NCI-H146 treated with DMSO at 0.1 percent for 48 hours (cell line): ENCODE data around the gene CHRND.
"Not testable (repeated sequence)": the region's sequence is repeated elsewhere in the genome, so short reads cannot be mapped to it uniquely, and the experiment has no call there.

ENCODE experiments used
- DNase-seq: peaks from one replicate; lab custom pipeline; 2025; ENCODE audit not compliant: unreplicated experiment; lab: John Stamatoyannopoulos, UW

The CHRND gene

DNA sequence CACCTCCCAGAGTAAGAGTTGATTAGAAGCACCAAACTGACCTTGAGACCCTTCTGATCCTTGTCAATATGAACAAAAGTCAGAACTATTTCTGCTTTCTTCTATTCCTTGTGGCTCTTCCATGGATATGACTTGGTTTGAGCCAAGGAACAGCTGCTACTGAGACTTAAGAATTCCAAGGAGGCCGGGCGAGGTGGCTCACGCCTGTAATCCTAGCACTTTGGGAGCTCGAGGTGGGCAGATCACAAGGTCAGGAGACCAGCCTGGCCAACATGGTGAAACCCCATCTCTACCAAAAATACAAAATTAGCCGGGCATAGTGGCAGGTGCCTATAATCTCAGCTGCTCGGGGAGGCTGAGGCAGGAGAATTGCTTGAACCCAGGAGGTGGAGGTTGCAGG lies 44.5 kb downstream of the CHRND start:
- DNase-seq = not testable (repeated sequence)

DNA sequence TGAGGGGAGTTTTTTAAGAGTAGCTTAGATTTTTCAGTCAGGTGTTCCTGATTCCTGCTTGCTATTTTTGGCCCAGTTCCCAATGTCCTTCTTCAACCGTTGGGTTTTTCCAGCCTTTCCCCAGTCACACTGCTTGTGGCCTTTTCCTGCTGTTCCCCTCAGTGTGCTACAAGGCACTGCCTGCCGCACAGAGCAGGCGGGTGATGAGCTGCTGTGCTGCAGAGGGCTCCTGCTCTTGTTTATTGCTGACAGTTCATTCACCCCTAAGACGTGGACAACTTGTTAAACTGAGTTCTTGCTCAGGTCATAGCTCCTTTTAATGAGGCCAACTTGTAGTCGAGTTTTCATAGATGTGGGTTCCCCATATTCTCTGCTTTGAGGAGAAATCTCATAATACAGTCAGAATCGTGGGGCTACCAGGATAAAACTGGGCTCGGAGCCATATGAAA lies 45.1 kb downstream of the CHRND start:
- DNase-seq = no peak

DNA sequence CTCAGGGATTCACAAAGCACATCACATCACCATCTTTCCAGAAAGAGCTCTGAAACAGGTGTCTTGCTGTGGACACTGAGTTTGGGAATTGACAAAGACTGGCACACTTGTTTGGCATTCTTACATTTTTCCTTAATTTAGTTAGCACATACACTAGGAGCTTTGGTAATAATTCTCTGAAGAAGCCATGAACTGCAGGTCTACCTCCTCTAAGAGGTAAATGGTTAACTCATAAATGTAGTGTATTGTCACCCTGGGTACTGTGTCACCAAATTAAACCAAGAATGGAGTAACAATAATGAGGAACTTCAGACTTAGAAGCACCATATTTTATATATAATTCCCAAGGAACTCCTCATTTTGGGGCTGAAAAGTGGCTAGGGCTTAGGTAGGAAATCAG lies 47.1 kb downstream of the CHRND start:
- DNase-seq = no peak

DNA sequence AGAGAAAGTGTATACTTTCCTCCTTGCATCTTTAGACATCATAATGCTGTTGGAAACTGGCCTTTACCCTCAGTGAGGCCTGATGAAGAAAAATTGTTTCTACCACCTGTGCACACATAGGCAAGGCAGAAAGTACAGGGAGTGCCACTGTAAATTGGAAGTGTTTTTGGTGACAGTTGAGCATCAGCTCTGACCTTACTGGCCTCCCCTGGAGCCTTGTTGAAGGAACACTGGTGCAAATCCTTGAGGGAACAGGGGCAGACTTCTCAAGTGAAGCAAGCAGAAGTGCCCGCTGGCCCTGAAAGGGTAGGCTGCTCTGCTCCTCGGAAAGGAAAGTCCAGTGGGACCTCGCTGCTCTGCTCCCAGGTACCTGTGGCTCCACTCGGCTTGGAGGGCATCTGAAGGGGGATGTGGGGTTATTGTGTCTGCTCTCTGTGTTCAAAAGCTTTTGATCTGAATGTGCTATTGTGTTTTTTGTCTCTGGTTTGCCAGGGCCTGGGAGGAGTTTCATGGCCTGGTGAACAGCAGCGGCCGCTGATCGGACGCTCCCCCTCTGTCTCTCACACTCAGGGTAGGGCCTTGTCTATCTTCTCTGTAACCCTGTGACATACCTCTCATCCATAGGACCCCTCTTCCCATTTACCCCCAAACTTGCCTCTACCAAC lies 47.9 kb downstream of the CHRND start:
- DNase-seq = no peak

DNA sequence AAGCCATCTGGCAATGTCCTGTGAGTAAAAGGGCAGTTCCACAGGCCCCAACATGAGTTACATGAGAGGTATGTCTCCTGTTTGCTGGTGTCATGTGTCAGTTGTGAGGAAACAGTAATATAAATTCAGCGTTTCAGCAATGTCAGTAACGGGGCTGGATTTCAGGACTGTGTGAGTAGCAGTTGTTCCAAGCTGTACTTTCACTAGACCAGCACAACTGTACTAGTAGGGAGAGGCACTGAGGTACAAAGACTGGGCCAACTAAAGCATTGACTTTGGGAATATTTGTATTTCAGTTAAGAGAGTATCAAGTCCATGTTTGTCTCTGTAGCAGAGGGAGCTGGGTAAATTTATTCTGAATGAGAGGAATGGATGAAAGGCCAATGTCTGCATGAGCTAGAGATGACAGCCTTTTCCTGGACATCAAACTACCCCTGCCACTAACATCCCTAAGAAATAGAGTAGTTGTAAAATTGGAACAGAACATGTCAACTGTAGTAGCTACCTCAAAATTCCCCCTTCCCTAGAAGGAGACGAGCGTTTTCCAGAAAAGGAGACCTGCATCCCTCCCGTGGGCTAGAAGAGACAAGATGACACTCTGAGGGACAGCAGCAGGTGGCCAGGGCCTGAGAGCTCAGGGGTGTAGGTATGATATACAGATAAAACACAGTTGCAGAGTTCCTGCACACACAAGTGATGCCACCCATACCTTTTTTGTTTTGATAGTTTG lies 48.9 kb downstream of the CHRND start:
- DNase-seq = no peak

DNA sequence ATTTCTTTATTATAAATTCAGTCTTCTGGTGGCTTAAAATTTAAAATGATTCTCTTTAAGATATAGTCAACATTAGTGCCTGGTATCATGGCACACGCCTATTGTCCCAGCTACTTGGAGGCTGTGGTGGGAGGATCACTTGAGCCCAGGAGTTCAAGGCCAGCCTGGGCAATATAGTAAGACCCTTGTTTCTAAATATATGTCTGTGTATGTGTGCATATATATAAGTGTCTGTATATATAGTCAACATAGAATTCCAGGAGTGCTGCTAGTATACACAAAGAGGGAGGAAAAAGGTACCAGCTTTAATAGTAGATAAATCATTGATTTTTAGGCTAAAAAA lies 49.4 kb downstream of the CHRND start:
- no peak for DNase-seq

DNA sequence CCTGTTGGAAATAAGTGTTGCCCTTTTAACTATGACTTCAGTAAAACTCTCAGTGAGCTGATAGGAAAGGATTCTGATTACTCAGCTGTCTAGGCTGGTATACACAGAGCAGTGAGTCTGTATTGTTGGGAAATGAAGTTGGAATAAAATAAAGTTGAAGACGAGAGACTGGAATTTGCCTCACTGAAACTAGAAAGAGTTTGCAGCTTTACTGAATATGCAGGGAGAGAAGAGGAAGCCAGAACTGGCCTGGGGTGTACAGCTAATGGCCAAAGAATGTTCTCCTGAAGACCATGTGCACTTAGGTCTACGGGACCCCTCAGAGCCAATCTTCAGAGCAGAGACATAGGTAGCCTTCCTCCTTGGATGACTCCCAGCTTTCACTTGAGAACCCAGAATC lies 51.0 kb downstream of the CHRND start:
- DNase-seq = no peak

DNA sequence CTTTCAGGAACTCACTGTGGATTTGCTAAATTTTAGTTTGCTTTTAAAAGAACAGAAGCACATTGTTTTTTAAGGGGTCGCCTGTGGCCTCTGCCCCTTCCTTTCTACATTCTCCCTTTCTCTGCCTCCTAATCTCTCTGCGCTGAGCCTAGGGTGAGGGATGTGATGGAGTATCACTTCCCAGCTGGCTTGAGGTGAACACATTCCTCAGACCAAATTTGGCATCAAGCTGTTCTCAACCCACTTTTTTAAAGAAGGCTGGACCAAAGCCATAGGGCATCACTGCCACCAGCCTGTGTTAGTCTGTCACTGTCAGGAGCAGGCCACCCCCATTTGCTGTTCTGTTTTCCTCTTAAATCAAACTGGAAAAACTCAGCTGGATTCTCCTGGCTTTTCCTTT lies 51.9 kb downstream of the CHRND start:
- no peak for DNase-seq

DNA sequence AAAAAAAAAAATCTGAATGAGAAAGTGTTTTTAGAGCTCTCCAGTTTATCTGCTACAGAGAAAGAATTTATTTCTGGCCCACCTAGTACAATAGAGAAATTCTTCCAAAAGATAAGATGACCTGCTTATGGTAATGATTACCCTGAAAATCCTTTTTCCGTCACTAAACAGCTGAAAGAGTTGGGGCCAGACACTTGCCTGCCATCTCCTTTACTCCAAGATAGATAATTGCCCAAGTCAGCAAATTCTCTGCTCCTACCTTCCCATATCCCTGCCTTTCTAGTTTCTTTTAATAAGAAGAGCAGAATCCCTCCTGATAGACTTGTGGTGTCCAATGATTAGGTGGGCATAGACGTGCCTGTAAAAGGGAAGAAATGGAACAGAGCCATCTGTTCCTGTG lies 52.7 kb downstream of the CHRND start:
- no peak for DNase-seq

DNA sequence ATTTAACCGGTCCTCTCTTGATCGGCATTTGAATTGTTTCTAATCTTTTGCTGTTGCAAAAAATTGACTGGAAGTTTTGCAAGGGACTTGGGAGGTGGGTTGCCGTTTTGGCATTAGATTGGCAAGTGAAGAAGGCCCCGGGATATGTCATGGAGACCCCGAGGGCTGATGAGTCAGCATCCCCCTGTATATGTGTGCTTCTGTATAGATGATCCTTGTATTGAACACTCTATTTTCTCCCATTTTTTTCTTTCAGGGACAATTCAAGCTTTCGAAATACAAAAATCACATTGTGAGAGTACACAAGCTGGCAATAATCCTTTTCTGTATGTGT lies 54.7 kb downstream of the CHRND start:
- no peak for DNase-seq

DNA sequence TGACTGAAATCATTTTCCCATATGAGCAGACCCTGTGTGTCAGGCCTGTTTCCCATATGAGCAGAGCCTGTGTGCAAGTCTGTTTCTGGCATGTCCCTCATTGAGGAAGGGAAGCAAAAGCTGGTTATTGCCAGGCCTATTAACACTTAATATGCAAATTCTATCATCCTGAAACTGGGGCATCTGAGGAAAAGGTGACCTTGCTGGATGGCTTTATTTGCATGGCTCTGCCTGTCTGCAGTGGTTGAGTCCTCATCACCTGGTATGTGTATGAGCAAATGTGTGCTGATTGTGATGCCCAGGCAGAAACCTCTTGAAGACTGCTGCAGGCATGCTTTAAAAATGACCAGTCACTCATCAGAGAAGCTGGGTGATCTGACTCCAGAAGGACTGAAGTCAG lies 55.8 kb downstream of the CHRND start:
- DNase-seq = no peak

DNA sequence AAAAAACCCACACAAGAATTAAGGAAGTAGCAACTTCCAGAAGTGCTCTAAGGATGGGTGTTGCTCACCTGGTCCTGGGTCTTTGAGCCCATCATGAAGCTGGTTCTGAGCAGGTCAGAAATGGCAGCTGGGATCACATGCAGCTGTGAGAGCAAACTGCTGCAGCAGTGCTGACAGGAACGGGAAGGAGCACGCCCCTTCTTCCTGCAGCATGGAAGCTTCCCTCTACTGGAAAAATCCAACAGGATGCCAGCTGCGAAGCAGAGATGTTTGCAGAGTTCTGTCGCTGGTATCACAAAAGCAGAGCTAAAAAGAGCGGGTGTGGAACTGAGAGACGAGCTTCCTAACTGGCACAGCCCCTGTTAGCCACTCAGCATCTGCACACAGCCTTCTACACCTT lies 58.3 kb downstream of the CHRND start:
- DNase-seq = no peak
